HuH-7 (cell line): ENCODE results near the gene STOML2.
"Not testable (repeated sequence)": the region's sequence is repeated elsewhere in the genome, so short reads cannot be mapped to it uniquely, and the experiment has no call there.

Experiments
- DNase-seq: peaks from one replicate; pipeline ENCODE4 v3.0.0; 2011; ENCODE audit warnings: low spot score

Gene STOML2, protein sequence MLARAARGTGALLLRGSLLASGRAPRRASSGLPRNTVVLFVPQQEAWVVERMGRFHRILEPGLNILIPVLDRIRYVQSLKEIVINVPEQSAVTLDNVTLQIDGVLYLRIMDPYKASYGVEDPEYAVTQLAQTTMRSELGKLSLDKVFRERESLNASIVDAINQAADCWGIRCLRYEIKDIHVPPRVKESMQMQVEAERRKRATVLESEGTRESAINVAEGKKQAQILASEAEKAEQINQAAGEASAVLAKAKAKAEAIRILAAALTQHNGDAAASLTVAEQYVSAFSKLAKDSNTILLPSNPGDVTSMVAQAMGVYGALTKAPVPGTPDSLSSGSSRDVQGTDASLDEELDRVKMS

GRCh38 chr9:35102769-35103659 is at the start of gene STOML2:
Gene STOML2 (minus strand): TSS chr9:35103131. CDS start chr9:35103094, 37 bp downstream.
- peak; percentile 98 for DNase-seq

DNA sequence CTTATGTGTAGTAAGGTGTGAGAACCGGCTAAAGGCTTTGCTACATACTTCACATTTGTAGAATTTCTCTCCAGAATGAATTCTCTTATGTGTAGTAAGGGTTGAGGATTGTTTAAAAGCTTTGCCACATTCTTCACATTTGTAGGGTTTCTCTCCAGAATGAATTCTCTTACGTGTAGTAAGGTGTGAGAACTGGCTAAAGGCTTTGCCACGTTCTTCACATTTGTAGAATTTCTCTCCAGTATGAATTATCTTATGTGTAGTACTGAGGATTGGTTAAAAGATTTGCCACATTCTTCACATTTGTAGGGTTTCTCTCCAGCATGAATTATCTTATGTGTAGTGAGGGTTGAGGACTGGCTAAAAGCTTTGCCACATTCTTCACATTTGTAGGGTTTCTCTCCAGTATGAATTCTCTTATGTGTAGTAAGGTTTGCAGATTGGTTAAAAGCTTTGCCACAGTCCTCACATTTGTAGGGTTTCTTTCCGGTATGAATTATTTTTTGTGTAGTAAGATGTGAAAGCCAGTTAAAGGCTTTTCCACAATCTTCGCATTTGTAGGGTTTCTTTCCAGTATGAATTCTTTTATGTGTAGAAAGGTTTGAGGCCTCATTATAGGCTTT is 45.1 kb upstream of the STOML2 start:
- not testable (repeated sequence) for DNase-seq

DNA sequence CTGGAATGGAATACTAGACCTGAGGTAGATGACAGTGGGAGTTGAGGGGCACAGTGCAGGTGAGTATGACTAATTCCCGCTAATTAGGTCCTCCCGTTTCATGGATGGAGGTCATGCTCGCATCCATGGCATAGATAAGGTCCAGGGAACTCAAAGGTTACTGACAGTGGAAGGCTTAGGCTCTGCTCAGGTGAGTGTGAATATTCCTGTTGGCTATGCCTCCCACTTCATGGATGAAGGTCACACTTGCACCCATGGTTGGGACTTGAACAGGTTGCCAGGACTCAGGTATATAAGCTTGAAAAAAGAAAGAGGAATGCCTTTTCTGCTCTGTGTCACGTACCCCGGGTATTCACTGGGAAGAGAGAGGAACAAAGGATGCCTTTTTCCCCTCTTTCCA is 39.1 kb upstream of the STOML2 start:
- DNase-seq = no peak

DNA sequence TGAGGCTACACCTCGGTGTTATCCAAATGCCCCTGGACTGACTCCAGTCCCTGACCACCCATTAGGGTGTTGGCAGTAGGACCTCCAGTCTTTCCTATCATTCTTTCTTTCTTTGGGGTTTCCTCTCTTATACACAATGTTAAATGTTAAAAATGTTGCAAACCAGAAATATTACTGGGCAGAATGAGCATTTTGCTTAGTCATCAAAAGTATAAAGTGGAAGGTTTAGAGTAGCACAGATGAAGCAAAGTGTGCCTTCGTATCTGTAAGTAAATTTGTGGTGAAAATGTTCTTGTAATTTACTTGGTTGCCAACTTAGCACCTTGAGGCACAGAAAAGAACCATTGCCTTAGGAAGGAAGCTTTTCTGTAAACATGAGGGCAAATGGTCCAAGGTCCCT is 37.2 kb upstream of the STOML2 start:
- no peak for DNase-seq

DNA sequence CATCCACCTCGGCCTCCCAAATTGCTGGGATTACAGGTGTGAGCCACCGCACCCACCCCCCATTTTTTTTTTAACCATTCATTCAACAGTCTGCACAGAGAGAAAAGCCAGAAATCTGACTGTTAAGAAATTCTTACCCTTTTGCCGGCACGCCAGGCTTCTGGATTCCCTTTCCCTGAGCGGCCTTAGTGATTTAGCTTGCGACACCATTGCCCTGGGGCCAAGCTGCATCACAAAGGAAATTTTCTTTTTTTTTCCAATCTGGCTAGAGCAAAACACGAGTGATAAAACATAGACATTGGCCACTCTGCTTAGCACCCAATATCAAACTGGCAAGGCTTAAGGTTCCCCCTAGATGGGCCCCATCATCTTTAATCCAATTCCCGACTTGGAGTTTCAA is 33.9 kb upstream of the STOML2 start:
- no peak for DNase-seq

- no peak for DNase-seq
Measured at GRCh38 chr9:35135988-35136387, 33.1 kb upstream of the STOML2 start.

DNA sequence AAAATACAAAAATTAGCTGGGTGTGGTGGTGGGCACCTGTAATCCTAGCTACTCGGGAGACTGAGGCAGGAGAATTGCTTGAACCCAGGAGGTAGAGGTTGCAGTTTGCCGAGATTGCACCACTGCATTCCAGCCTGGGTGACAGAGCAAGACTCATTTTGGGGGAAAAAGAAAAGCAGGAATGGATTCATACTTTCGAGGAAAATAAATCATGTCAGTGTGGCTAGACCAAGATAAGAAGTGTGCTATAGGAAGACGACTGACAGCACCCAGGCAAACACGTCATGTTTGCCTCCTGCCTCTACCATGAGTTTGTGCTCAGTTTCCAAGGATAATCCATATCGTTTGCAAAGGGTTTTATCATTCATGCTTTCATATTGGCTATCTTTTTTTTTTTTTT is 32.0 kb upstream of the STOML2 start:
- no peak for DNase-seq

DNA sequence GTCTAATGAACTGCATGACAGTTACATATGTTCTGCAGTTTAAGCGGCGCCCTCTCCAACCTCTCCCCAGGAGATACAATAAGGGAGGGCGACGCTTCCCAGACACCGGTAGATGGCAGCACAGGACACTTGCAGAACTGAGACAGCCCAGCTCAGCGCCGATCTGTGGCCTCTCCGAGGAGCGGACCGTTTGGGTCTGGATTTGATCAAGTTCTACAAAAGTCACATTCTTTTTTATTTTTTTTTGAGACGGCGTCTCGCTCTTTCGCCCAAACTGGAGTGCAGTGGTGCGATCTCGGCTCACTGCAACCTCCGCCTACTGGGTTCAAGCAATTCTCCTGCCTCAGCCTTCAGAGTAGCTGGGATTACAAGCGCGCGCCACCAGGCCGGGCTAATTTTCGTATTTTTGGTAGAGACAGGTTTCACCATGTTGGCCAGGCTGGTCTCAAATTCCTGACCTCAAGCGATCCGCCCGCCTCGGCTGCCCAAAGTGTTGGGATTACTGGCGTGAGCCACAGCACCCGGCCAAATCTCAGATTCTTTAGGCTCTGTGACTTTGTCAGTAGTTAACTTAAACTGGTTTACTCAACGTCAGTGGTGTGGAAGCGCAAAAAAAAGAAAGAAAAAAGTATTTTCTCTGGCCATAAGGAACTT is 14.1 kb upstream of the STOML2 start:
- peak; percentile 71 for DNase-seq

DNA sequence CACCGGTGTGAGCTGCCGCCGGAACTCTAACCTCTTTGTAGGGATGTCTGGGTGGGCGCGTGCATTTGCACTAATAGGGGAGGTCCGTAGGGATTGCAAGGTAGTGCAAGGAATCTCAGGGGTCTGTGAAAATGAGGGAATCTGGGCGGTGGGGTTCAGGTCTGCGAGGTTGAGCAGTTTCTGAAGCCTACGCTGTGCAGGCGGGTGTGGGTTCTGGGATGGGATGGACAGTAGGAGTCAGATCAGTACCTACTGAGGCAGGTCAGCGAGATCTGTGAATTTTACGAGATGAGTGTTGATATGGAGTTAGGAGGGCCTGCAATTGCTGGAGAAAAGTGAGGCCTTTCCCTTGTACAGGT is 13.6 kb upstream of the STOML2 start:
- no peak for DNase-seq

DNA sequence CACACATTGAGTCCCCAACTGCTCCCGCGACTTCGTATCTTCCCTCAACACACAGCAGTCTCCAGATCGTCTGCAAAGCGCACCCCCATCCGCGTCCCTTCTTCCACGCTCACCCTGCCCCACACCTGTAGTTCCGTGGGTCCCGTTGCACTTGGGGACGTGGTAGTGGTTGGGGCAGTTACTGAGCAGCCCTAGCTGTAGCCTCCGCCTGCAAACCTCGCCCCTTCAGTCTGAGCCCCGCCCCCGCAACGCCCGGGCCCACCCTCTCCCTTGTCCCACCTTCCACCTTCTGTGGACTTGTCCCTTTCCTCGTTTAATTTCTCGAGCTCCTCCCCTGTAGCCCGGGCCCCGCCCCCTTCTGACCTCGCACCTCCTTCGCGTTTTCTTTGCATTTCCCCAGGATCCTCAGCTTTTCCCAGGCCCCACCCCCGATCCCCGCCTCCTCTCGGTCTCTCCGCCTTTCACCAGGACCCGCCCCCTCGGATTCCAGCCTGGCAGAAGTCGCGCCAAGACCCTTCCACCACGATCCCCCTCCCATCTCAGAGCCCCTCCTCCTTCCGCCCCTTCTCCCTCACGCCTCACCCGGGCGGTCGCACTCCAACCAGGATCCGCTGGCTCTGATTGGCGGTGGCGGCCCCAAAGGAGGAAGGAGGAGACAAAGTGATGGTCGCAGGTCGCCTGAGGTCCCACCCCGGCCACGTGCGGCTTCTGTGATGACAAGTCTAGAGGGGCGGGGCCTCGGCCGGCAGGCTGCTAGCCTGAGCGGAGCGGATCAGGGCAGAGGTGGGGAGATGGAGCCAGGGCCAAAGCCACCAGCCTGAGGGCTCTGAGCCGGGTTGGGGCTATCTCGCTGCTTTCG is 13.0 kb upstream of the STOML2 start, which contains the start of gene ATOSB:
TSS of gene ATOSB (minus strand) at position 183 of the 859 bp plus-strand sequence. CDS start 7,588 bp downstream, outside the sequence.
- DNase-seq = peak; percentile 87

GRCh38 chr9:35114840-35115628 is 12.1 kb upstream of the STOML2 start:
- no peak for DNase-seq

- no peak for DNase-seq
Measured at GRCh38 chr9:35114113-35114839, 11.3 kb upstream of the STOML2 start.

GRCh38 chr9:35112257-35113020 is 9.5 kb upstream of the STOML2 start:
- DNase-seq = no peak

DNA sequence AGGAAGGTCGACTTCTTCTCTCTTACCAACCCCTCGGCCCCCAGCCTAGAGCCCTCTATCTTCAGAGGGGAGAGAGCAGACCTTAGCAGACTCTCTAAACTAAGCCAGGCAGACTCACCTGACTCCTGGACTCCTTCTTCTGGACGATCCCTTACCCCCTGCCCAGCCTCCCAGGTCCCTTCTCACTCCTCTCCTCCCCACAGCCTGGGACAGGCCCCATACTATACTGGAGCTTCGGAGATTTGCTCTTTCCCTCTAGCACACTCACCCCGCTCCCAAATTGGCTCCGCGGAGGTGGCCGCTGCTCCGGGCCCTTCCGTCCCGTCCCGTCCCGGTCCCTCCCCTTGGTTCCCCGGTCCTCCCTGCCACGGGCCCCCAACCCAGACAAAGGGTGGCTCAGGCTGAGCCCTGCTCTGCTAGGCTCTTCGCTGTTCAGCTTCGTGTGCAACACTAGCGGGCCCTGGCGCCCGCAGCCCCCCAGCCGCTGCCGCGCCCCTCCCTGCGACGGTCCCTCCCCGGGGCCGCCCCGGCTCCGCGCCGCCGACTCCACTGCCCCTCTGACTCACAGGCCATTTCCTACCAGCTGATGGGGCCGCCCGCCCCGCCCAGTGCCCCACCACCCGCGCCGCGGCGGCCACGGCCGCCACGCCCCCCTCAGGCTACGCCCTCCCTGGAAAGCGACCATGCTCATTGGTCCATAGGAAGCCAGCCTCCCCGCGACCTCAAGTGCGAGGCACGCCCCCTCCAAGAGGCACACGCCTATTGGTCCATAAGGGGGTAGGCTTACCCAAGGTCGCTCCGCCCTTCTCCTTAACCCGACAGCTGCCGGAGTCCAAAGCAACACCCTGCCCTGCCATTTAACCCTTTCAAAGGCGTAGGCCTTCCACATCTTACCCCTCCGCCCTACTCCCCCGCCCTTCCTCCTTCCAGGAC is 8.3 kb upstream of the STOML2 start:
- DNase-seq = peak; percentile 98

- DNase-seq = no peak
Measured at GRCh38 chr9:35110327-35110761, 7.4 kb upstream of the STOML2 start.

- no peak for DNase-seq
Measured at GRCh38 chr9:35108946-35109575, 6.1 kb upstream of the STOML2 start.

GRCh38 chr9:35108461-35108860 is 5.5 kb upstream of the STOML2 start:
- DNase-seq = no peak
